Transverse colon (tissue), 4 donors: ENCODE results near the gene RET. TPM values are rescaled to one million over a fixed set of nuclear protein-coding genes. Genes with fewer than 3 reads are reported as not detected.

Source experiments
- DNase-seq: peaks from one replicate; pipeline ENCODE4 v3.0.0-alpha.2; 2019
- H3K27ac ChIP-seq, 4 donors: fragments of 200-600 bp; sonication (generic); 2 replicates each; pipeline ENCODE4 v1.5.1; 2016 to 2018; ENCODE audit warnings: inconsistent platforms in 4 of 4
- H3K27me3 ChIP-seq: fragments of 200-600 bp; sonication (generic); 2 replicates; pipeline ENCODE4 v1.5.1; 2017; ENCODE audit warnings: inconsistent platforms
- H3K36me3 ChIP-seq, 4 donors: fragments of 200-600 bp; sonication (generic); 2 replicates each; pipeline ENCODE4 v1.5.1; 2017 to 2019; ENCODE audit warnings: inconsistent platforms in 4 of 4
- H3K4me1 ChIP-seq, 4 donors: fragments of 200-600 bp; sonication (generic); 2 replicates each; pipeline ENCODE4 v1.5.1; 2017 to 2020; ENCODE audit warnings: inconsistent platforms in 4 of 4
- H3K4me3 ChIP-seq, 4 donors: fragments of 200-600 bp; sonication (generic); 1 replicate in 1 of 4; 2 replicates in 3 of 4; pipeline versions ENCODE4 v1.5.1 to v1.6.1; 2017 to 2019; ENCODE audit warnings: inconsistent platforms in 4 of 4
- H3K9me3 ChIP-seq, 2 donors: fragments of 200-600 bp; sonication (generic); 2 replicates each; pipeline ENCODE4 v1.5.1; 2017 to 2019; ENCODE audit warnings: inconsistent platforms in 2 of 2
- EP300 ChIP-seq: sonication (generic); formaldehyde crosslinking; IDR thresholded peaks from one replicate; pipeline ENCODE4 v1.6.1; 2017; ENCODE audit warnings: antibody characterized with exemption, low read depth
- POLR2A ChIP-seq: fragments of 450-650 bp; IDR thresholded peaks from one replicate; pipeline ENCODE4 v1.6.1; 2016; ENCODE audit warnings: antibody characterized with exemption, mild to moderate bottlenecking, moderate library complexity
- POLR2AphosphoS5 ChIP-seq, 3 donors: sonication (generic); formaldehyde crosslinking; IDR thresholded peaks; one replicate each; pipeline ENCODE4 v1.6.1; 2016; ENCODE audit warnings: antibody characterized with exemption in 3 of 3
- WGBS, 2 donors: methylation state at CpG; one replicate each; pipeline ENCODE4 v1.1.5; 2018; ENCODE audit warnings: low coverage in 1 of 2; 5-methylcytosine and 5-hydroxymethylcytosine counted together
- in situ Hi-C, 4 donors: fragments of 200-750 bp; cut with MboI; loops; one replicate each; pipeline versions ENCODE4 v1.15.0 to v1.15.1; 2017; ENCODE audit warnings: low sequenced_read_pairs in 3 of 4, low pct_ligation_motif_present in 1 of 4, low pct_unique_long_range_greater_than_20kb in 1 of 4
- intact Hi-C: fragments of 100-400 bp; cut with DNase I; formaldehyde crosslinking; loops from one replicate; pipeline ENCODE4 v1.15.1; 2023; ENCODE audit warnings: low total_unique reads
- total RNA-seq, 4 donors: library from RNA; depleted of rRNA; stranded (reverse); fragments of >200 nt; gene quantifications; one replicate each; pipeline ENCODE4 v1.1.0, GENCODE V29; 2016
- TF ChIP-seq, protein P1 (sequence below), 5 experiments: fragments of 200-600 bp in 3 of 5; fragments of 450-650 bp in 2 of 5; sonication (generic) in 3 of 5; IDR thresholded peaks; 1 replicate in 2 of 5; 2 replicates in 3 of 5; pipeline ENCODE4 v1.5.1; 2016 to 2017; ENCODE audit warnings: antibody characterized with exemption in 5 of 5, inconsistent platforms in 3 of 5, mild to moderate bottlenecking in 2 of 5, moderate library complexity in 1 of 5

Gene RET
- total RNA-seq, 4 donors from 2014 or later, result 0.37 to 5.6 (median 1.4) TPM

DNA sequence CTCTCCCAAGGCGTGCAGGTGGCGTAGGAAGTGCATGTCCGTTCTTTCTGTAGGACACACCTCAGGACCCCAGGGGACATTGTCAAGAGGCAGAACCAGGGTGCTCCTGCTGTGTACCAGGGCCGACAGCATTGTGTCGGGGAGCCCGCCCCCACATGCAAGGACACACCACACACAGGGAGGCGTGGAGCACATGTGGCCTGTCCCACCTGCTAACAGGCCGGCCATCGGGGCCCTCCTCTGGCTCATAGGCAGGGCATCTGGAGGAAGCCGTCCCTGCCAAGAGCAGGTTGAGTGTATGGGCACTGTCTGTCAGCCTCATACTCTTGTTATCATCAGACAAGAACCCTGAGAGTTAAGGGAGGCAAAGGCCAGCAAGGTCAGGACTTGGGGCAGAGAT lies 12.7 kb downstream of the RET start:
- no peak overlapping the region for H3K27ac ChIP-seq
- no peak for DNase-seq
- TF ChIP-seq EP300 (no peak), POLR2A (no peak), POLR2AphosphoS5 (IDR thresholded peaks at IDR 0.05) (no peak)
- TF ChIP-seq, protein P1, sequence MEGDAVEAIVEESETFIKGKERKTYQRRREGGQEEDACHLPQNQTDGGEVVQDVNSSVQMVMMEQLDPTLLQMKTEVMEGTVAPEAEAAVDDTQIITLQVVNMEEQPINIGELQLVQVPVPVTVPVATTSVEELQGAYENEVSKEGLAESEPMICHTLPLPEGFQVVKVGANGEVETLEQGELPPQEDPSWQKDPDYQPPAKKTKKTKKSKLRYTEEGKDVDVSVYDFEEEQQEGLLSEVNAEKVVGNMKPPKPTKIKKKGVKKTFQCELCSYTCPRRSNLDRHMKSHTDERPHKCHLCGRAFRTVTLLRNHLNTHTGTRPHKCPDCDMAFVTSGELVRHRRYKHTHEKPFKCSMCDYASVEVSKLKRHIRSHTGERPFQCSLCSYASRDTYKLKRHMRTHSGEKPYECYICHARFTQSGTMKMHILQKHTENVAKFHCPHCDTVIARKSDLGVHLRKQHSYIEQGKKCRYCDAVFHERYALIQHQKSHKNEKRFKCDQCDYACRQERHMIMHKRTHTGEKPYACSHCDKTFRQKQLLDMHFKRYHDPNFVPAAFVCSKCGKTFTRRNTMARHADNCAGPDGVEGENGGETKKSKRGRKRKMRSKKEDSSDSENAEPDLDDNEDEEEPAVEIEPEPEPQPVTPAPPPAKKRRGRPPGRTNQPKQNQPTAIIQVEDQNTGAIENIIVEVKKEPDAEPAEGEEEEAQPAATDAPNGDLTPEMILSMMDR (IDR thresholded peaks at IDR 0.05), result no peak
- WGBS, 2 donors, result 86% methylated on average over 10 of the region's 10 CpGs; no CpG with 5 or more reads in 1 of the 2 donors
- in situ Hi-C loops (loop anchor here in 1 of 4 donors (25.0 kb wide), 1 partner anchor 227 kb away; no protein-coding TSS in a partner anchor), intact Hi-C loops (no loop called here)
- no peaks in the 10 kb centered on the region for H3K9me3 ChIP-seq
- H3K36me3 ChIP-seq, result no peaks in the 10 kb centered on the region
- no peak overlapping the region for H3K4me3 ChIP-seq
- H3K27me3 ChIP-seq, result no peaks in the 10 kb centered on the region
- no peaks in the 10 kb centered on the region for H3K4me1 ChIP-seq

DNA sequence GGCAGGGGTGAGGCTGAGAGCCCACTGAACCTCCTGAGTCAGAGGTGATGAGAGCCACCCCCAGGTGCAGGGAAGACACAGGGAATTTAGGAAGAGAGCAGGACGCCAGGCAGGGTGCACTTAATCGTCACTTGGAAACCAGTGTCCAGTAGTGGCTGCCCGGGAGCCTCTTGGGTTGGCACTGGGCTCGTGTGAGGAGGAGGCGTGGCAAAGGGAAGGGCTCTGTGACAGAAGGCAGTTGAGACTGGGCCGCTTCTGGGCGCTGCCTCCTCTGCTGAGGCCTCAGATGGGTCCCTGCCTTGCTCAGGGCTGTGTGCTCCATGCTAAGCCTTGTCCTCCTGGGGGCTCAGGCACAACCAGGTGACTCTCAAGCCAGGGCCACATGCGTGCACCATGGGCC lies 13.3 kb downstream of the RET start:
- 60% methylated on average over 8 of the region's 8 CpGs; no CpG with 5 or more reads in 1 of the 2 donors for WGBS, 2 donors
- Histone ChIP-seq H3K9me3 (no peaks in the 10 kb centered on the region), H3K36me3 (no peaks in the 10 kb centered on the region), H3K4me3 (no peak overlapping the region), H3K27ac (no peak overlapping the region), H3K4me1 (no peaks in the 10 kb centered on the region), H3K27me3 (no peaks in the 10 kb centered on the region)
- intact Hi-C loops (no loop called here), in situ Hi-C loops (loop anchor here in 1 of 4 donors (25.0 kb wide), 1 partner anchor 228 kb away; no protein-coding TSS in a partner anchor)
- DNase-seq, result no peak
- no peak for TF ChIP-seq EP300
- TF ChIP-seq, protein P1 (IDR thresholded peaks at IDR 0.05), result no peak
- no peak for TF ChIP-seq POLR2A
- no peak for TF ChIP-seq POLR2AphosphoS5 (IDR thresholded peaks at IDR 0.05)

DNA sequence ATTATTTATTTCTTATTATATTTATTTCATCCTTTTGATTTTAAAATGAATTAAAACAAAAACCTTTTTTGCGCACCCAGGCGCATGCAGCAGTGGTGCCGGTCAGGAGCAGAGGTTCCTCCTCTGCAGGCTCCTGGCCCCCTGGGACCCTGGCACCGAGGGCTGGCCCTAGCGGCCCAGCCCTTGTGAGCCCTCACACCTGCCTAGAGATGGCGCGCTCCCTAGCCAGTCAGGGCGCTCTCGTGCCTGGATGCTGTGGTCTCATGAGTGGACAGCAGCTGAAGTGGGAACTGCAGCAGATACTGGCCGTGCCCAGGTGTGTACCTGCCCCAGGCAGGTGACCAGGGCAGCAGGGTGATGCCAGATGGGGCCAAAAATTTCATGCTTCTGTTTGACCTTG lies 13.8 kb downstream of the RET start:
- TF ChIP-seq EP300 (no peak), POLR2A (no peak), POLR2AphosphoS5 (IDR thresholded peaks at IDR 0.05) (no peak)
- TF ChIP-seq, protein P1 (IDR thresholded peaks at IDR 0.05), result no peak
- H3K36me3 ChIP-seq, result no peaks in the 10 kb centered on the region
- in situ Hi-C loops, result loop anchor here in 1 of 4 donors (25.0 kb wide), 1 partner anchor 228 kb away; no protein-coding TSS in a partner anchor
- intact Hi-C loops, result no loop called here
- no peak for DNase-seq
- H3K27ac ChIP-seq, result no peak overlapping the region
- 84 to 100% methylated on average over 1 to 10 of the region's 10 CpGs for WGBS, 2 donors
- no peaks in the 10 kb centered on the region for H3K4me1 ChIP-seq
- H3K4me3 ChIP-seq, result no peak overlapping the region
- no peaks in the 10 kb centered on the region for H3K27me3 ChIP-seq
- no peaks in the 10 kb centered on the region for H3K9me3 ChIP-seq

DNA sequence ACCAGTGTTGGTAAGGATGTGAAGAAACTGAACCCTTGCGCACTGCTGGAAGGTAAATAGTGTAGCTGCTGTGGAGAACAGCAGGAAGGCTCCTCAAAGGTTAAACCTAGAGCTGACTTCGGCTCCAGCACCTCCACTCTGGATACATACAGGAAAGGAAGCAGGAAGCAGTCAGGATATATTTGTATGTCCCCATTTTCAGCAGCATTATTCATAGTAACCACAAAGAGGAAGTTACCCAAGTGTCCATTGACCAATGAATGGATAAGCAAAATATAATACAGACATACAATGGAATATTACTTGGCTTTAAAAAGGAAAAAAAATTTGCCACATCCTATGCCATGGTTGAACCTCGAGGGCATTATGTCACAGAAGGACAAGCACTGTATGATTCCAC lies 15.0 kb downstream of the RET start:
- DNase-seq, result no peak
- H3K9me3 ChIP-seq, result no peaks in the 10 kb centered on the region
- TF ChIP-seq POLR2AphosphoS5 (IDR thresholded peaks at IDR 0.05) (no peak), POLR2A (no peak)
- TF ChIP-seq, protein P1 (IDR thresholded peaks at IDR 0.05), result no peak
- no peak overlapping the region for H3K4me3 ChIP-seq
- intact Hi-C loops (no loop called here), in situ Hi-C loops (loop anchor here in 1 of 4 donors (25.0 kb wide), 1 partner anchor 230 kb away; no protein-coding TSS in a partner anchor)
- no peak overlapping the region for H3K27ac ChIP-seq
- WGBS, 2 donors, result 53 to 62% methylated on average over 3 of the region's 3 CpGs
- no peaks in the 10 kb centered on the region for H3K4me1 ChIP-seq
- no peaks in the 10 kb centered on the region for H3K36me3 ChIP-seq
- H3K27me3 ChIP-seq, result no peaks in the 10 kb centered on the region
